K562 (cell line): Measurements from ENCODE around the gene HOXD9. TPM values are rescaled to one million over a fixed set of nuclear protein-coding genes. Genes with fewer than 3 reads are reported as not detected.

Experiments used
- ATAC-seq: fragments of 200-7000 bp; cut with Tn5 transposase; 3 replicates; pipeline ENCODE4 v1.9.1; 2020; ENCODE audit warnings: moderate library complexity
- BruUV-seq: library from RNA; stranded (reverse); fragments of 400-500 nt; replicated peaks from 2 replicates; lab custom pipeline; 2021; lab: Mats Ljungman, UMichigan
- CTCF ChIA-PET: fragments of 300-600 bp; formaldehyde crosslinking; extraction: SDS; loops from one replicate; lab custom pipeline; 2021; ENCODE audit warnings: low intra/inter-chr PET ratio; lab: Yijun Ruan, JAX
- POLR2A ChIA-PET: fragments of 300-600, 350-650 bp; sonication (Branson Sonifier 250); formaldehyde crosslinking; extraction: SDS; loops from one replicate; lab custom pipeline; 2021; ENCODE audit warnings: antibody characterized with exemption, inconsistent platforms; lab: Yijun Ruan, JAX
- DNase-seq, 4 experiments: peaks; one replicate each; pipeline versions ENCODE4 v3.0.0 to v3.0.0-alpha.2; 2011 to 2018; ENCODE audit warnings: low spot score in 3 of 4, mixed read lengths in 3 of 4; ENCODE audit errors: extremely low read depth in 1 of 4
- FAIRE-seq: peaks from 2 replicates; lab custom pipeline; 2011; peaks lifted over from hg19 to GRCh38; lab: Jason Lieb, UNC
- H2AFZ ChIP-seq: 2 replicates; pipeline ENCODE4 v1.6.0; 2011; ENCODE audit warnings: low read depth, low read length, control low read depth, inconsistent platforms
- H3K27ac ChIP-seq: fragments of 200-600 bp; 3 replicates; pipeline ENCODE4 v1.8.0; 2011; ENCODE audit warnings: low read depth, mild to moderate bottlenecking, control low read depth, inconsistent platforms, low read length, moderate library complexity, mixed read lengths; ENCODE audit errors: extremely low read depth
- H3K27me3 ChIP-seq, 2 experiments: fragments of 300-600 bp in 1 of 2; 2 replicates in 1 of 2; 3 replicates in 1 of 2; pipeline versions ENCODE4 v1.6.0 to v1.8.0; 2011; ENCODE audit warnings: inconsistent platforms in 2 of 2, low read length in 2 of 2, mild to moderate bottlenecking in 1 of 2, mixed read lengths in 1 of 2, moderate library complexity in 1 of 2; ENCODE audit not compliant: control insufficient read depth in 2 of 2, insufficient read depth in 2 of 2
- H3K36me3 ChIP-seq: fragments of 300-600 bp; 3 replicates; pipeline ENCODE4 v1.8.0; 2011; ENCODE audit warnings: mild to moderate bottlenecking, low read length, inconsistent platforms; ENCODE audit not compliant: control insufficient read depth, insufficient read depth
- H3K4me1 ChIP-seq, 2 experiments: fragments of 200-600 bp in 1 of 2; replicated peaks in 1 of 2; 2 replicates in 1 of 2; 3 replicates in 1 of 2; pipeline versions ENCODE4 v1.5.1 to v1.8.0; 2011; ENCODE audit warnings: inconsistent platforms in 2 of 2, low read length in 2 of 2, mild to moderate bottlenecking in 1 of 2, mixed read lengths in 1 of 2, moderate library complexity in 1 of 2; ENCODE audit not compliant: control insufficient read depth in 2 of 2, insufficient read depth in 2 of 2
- H3K4me2 ChIP-seq: 2 replicates; pipeline ENCODE4 v1.6.1; 2011; ENCODE audit warnings: low read length, control low read depth, inconsistent platforms, mixed read lengths; ENCODE audit not compliant: insufficient read depth
- H3K4me3 ChIP-seq: fragments of 200-600 bp; sonication (generic), shearing (Covaris generic); 2 replicates; pipeline ENCODE4 v1.5.1; 2016; ENCODE audit warnings: control low read depth, inconsistent platforms
- H3K79me2 ChIP-seq: fragments of 200-600 bp; 3 replicates; pipeline ENCODE4 v1.8.0; 2011; ENCODE audit warnings: low read length, inconsistent platforms; ENCODE audit not compliant: control insufficient read depth, insufficient read depth
- H3K9ac ChIP-seq, 2 experiments: 2 replicates each; pipeline versions ENCODE4 v1.6.0 to v1.6.1; 2011; ENCODE audit warnings: low read depth in 2 of 2, low read length in 2 of 2, control low read depth in 1 of 2, inconsistent platforms in 1 of 2, mild to moderate bottlenecking in 1 of 2, mixed read lengths in 1 of 2; ENCODE audit not compliant: insufficient read depth in 1 of 2
- H3K9me1 ChIP-seq: one replicate; pipeline ENCODE4 v1.6.0; 2011; ENCODE audit warnings: inconsistent platforms, mild to moderate bottlenecking, low read length, moderate library complexity; ENCODE audit not compliant: control insufficient read depth, insufficient read depth
- H3K9me3 ChIP-seq: replicated peaks from 2 replicates; pipeline ENCODE4 v1.5.1; 2011; ENCODE audit warnings: low read depth, low read length, inconsistent platforms; ENCODE audit not compliant: control insufficient read depth, insufficient read depth
- H4K20me1 ChIP-seq: replicated peaks from 2 replicates; pipeline ENCODE4 v1.6.1; 2011; ENCODE audit warnings: low read length, inconsistent platforms, mixed read lengths; ENCODE audit not compliant: control insufficient read depth, insufficient read depth
- RBM25 ChIP-seq: fragments of 200-400 bp; formaldehyde crosslinking; IDR thresholded peaks from 2 replicates; pipeline ENCODE4 v1.6.1; 2018; ENCODE audit warnings: low read length, low read depth, moderate library complexity; ENCODE audit not compliant: severe bottlenecking
- ZKSCAN8 ChIP-seq: fragments of 200-800 bp; sonication (Bioruptor generic); IDR thresholded peaks from 2 replicates; pipeline ENCODE4 v1.6.1; 2016; ENCODE audit warnings: missing genetic modification characterization, missing compliant biosample characterization
- WGBS: fragments of 100-300 bp; shearing (Covaris generic); methylation state at CpG from one replicate; pipeline ENCODE4 v1.1.6; 2016; ENCODE audit warnings: low coverage, mixed read lengths; ENCODE audit not compliant: insufficient coverage; ENCODE audit errors: missing lambda C conversion rate; 5-methylcytosine and 5-hydroxymethylcytosine counted together
- in situ Hi-C: fragments of 300-500 bp; cut with MboI; formaldehyde crosslinking; loops from 4 replicates; pipeline ENCODE4 v1.15.0; 2018; ENCODE audit warnings: inconsistent platforms, mixed read lengths
- intact Hi-C: fragments of 100-400 bp; cut with micrococcal nuclease; formaldehyde crosslinking; loops from 2 replicates; pipeline ENCODE4 v1.14.2; 2022
- polyA plus RNA-seq, 8 experiments: library from polyadenylated mRNA; depleted of rRNA in 4 of 8; stranded (reverse) in 5 of 8; unstranded in 3 of 8; fragments of >200 nt; fragmentation: Nextera tagmentation in 2 of 8; fragmentation: Illumina TruSeq in 1 of 8; extraction: Ambion mirVana in 2 of 8; extraction: Trizol in 1 of 8; gene quantifications; 2 replicates each; pipeline versions ENCODE4 v1.2.1 to v1.2.3, GENCODE V29; 2011 to 2014; ENCODE audit warnings: inconsistent platforms in 1 of 8, missing spikeins in 1 of 8
- total RNA-seq, 7 experiments: library from RNA; depleted of rRNA in 6 of 7; stranded (reverse); fragments of >200 nt in 6 of 7; fragmentation: Illumina TruSeq in 2 of 7; extraction: Trizol in 2 of 7; gene quantifications; 2 replicates each; pipeline versions ENCODE4 v1.2.1 to v1.2.3, GENCODE V29; 2011 to 2021; ENCODE audit warnings: low replicate concordance in 1 of 7
- TF ChIP-seq, protein P1 (sequence below): fragments of 450-650 bp; formaldehyde crosslinking; IDR thresholded peaks from 2 replicates; pipeline ENCODE4 v1.4.0; 2020; ENCODE audit warnings: mild to moderate bottlenecking, mixed read lengths

The HOXD9 gene
- total and polyA plus RNA-seq, 9 of the 15 experiments (the other 6 are each of a cell fraction or from before 2014, with no cell fraction given): not detected

GRCh38 chr2:176156807-176157498 is 34.4 kb downstream of the HOXD9 start, which contains the start of gene HOXD3:
HOXD3 (plus strand) TSS chr2:176157307; CDS start chr2:176169115, 11,808 bp downstream.
- H3K9me3 ChIP-seq: no peaks in the 10 kb centered on the region
- H3K27ac ChIP-seq: no peak within 1 kb of the TSS
- DNase-seq (no peak), ATAC-seq (no peak), FAIRE-seq (no peak)
- 18% methylated on average over 40 of the region's 48 CpGs for WGBS
- no peaks in the 10 kb centered on the region for H3K79me2 ChIP-seq
- no peak within 1 kb of the TSS for H3K4me2 ChIP-seq
- H4K20me1 ChIP-seq: peaks cover 5% of the 10 kb centered on the region
- H3K4me3 ChIP-seq: no peak within 1 kb of the TSS
- H3K9me1 ChIP-seq: no peaks in the 10 kb centered on the region
- BruUV-seq: no TSS peak
- in situ Hi-C loops (no loop called here), intact Hi-C loops (no loop called here)
- peaks cover 66 to 72% of the 10 kb centered on the region in 2 experiments for H3K27me3 ChIP-seq
- ChIA-PET POLR2A (no interaction called here), CTCF (no interaction called here)
- H3K36me3 ChIP-seq: no peaks in the 10 kb centered on the region
- H3K9ac ChIP-seq: no peak within 1 kb of the TSS
- peaks cover 0 to 22% of the 10 kb centered on the region in 2 experiments; a peak in 2 of 5 replicates for H3K4me1 ChIP-seq
- no peak within 1 kb of the TSS for H2AFZ ChIP-seq
- no peak for TF ChIP-seq ZKSCAN8
- TF ChIP-seq, protein P1, sequence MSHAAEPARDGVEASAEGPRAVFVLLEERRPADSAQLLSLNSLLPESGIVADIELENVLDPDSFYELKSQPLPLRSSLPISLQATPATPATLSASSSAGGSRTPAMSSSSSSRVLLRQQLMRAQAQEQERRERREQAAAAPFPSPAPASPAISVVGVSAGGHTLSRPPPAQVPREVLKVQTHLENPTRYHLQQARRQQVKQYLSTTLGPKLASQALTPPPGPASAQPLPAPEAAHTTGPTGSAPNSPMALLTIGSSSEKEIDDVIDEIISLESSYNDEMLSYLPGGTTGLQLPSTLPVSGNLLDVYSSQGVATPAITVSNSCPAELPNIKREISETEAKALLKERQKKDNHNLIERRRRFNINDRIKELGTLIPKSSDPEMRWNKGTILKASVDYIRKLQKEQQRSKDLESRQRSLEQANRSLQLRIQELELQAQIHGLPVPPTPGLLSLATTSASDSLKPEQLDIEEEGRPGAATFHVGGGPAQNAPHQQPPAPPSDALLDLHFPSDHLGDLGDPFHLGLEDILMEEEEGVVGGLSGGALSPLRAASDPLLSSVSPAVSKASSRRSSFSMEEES: peak; percentile 16; the same call in 1 of the 2 replicates
- TF ChIP-seq RBM25: no peak
- TF ChIP-seq, all 486 proteins: peak for 1
